Activated gamma-delta T cell treated with Interleukin-2 at 50 U/mL for 16 hours (primary cell): Measurements from ENCODE around the gene UBAC2.
"Not testable (repeated sequence)": the region's sequence is repeated elsewhere in the genome, so short reads cannot be mapped to it uniquely, and the experiment has no call there.

Experiments
- DNase-seq: peaks from one replicate; pipeline ENCODE4 v3.0.0-alpha.2; 2020

The UBAC2 gene

DNA sequence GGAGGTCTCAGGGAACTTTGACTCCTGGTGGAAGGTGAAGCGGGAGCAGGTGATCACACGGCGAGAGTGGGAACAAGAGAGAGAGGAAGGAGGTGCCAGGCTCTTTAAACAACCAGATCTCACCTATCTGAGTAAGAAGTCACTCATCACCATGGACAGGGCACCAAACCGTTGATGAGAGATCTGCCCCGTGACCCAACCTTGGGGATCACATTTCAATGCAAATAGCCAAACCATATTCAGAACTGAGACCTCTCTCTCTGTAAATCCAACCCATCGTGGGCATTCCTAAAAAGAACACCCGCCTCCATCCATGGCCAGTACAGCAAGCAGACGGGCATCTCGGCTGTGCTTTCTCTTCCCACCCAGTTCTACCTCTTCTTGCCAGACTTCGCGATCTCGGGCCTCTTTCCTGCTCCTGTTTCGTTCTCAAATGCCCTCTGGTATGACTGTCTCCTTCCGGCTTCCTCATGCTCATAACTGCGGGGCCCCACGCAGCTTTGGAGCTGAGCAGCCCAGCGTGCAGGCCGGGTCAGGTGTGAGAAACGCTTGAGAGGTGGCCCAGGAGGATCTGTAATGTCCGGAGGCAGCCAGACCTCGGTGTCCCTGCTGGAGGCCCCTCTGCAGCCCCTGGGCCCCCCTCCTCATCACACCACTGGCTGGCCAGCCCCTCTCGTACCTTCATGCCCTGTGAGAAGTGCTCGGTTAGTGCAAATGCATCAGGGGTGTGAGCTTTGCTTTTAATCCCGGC lies 203.5 kb downstream of the UBAC2 start:
- DNase-seq, result no peak

DNA sequence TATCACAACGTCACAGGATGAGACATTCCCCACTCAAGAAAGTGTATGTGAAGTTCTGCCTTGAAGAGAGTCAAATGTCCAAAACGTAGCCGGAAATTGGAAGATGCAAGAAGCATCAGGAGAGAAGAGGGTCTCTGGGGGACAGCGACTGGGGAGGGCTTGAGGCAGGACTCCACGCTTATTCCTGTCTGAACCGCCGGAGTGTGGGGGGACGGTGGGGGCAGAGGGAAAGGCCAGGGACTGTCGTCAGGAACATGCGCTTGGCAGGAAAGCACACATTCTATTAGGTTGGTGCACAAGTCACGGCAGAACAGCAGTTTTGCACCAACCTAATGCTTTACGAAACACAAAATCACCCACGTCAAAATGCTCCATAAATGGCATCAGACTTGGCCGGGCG lies 205.3 kb downstream of the UBAC2 start:
- no peak for DNase-seq

DNA sequence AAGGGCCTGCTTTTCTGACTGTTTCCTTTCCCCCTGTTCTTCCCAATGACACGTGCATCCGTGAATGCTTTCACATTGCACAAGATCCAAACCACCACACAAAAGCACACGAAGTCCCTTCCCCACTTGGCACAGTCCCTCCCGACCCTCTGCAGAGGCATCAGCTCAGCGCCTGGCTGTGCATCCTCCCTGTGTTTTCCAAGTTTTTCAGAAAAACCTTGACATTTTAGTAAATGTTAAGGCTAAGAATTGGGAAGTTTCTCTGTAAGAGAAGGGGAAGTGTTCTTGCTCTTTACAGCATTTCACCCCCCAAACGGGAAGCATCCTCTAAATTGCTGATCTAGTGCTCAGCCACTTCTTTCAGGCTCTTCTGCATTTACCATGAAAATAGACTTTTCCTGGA lies 206.1 kb downstream of the UBAC2 start:
- DNase-seq, result no peak

- no peak for DNase-seq
Observed at GRCh38 chr13:99407906-99408702, 207.4 kb downstream of the UBAC2 start.

DNA sequence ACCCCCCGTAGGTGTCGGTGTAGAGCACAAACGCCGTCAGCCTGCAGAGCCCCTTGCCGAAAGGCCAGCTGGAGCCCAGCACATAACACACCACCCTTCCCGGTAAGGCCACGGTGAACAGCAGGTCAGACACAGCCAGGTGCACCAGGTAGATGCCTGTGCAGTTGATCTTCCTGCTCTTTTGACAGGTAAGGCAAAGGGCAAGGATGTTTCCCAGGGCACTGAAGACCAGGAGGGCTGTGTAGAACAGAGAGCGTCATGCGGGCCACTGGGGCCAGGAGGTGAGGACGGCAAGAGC lies 208.0 kb downstream of the UBAC2 start:
- no peak for DNase-seq

DNA sequence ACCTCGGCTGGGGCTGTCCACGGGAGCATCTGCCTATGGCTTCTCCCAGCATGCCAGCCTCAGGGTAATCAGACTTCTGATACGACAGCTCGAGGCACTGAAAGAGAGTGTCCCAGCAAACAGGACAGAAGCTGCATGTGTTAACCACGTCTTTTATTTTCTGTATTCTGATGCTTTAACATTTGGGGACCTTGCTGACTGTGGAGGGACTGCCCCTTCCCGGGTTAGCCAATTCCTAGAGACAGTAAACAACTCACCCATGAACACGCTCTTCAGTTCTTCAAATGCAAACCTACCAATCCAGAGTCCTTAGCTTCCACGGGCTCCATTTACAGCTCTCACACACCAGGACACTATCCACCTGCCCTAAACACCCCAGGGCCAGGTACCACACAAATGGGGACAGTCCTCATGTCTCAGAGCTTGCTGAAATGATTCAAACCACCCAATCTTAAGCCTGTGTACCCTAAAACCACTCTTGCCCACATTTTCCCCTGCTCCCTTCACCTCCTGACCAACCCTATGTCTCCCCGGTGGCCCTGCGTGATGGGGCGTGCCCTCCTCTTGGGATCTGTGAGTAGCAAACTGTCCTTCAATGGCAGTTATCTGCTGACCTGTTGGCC lies 208.9 kb downstream of the UBAC2 start:
- not testable (repeated sequence) for DNase-seq

DNA sequence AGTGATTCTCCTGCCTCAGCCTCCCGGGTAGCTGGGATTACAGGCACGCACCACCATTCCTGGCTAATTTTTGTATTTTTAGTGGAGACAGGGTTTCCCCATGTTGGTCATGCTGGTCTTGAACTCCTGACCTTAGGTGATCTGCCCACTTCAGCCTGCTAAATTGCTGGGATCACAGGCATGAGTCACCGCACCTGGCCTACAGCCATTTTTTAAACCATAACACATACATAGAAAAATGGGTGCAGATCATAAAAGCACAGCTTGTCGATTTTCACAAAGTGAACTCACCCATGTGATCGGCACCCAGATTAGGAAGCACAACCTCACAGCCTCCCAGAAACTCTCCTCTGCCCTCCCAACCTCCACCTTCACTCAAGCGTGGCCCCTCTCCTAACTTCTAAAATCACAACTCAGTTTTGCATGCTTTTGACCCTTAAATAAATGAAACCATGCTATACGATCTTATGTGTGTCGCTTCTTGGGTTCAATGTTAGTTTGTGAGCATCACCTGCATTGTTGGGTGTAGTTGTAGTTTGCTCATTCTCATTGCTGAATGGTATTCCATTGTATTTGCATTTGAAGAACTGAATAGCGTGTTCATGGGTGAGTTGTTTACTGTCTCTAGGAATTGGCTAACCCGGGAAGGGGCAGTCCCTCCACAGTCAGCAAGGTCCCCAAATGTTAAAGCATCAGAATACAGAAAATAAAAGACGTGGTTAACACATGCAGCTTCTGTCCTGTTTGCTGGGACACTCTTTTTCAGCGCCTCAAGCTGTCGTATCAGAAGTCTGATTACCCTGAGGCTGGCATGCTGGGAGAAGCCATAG lies 210.2 kb downstream of the UBAC2 start:
- not testable (repeated sequence) for DNase-seq

DNA sequence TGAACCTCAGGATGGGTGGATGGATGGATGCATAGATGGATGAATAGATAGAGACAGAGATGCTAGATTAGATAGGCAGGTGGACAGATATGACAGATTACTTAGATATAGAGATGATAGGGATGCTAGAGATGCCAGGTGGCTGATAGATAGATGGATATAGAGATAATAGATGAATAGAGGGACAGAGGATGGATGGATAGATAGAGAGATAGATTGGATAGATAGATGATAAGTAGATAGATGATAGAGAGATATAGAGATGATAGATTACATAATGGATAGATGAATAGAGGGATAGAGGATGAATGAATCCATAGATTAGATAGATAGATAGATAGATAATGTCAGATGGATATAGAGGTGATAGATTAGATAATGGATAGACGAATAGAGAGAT lies 212.2 kb downstream of the UBAC2 start:
- DNase-seq, result no peak

DNA sequence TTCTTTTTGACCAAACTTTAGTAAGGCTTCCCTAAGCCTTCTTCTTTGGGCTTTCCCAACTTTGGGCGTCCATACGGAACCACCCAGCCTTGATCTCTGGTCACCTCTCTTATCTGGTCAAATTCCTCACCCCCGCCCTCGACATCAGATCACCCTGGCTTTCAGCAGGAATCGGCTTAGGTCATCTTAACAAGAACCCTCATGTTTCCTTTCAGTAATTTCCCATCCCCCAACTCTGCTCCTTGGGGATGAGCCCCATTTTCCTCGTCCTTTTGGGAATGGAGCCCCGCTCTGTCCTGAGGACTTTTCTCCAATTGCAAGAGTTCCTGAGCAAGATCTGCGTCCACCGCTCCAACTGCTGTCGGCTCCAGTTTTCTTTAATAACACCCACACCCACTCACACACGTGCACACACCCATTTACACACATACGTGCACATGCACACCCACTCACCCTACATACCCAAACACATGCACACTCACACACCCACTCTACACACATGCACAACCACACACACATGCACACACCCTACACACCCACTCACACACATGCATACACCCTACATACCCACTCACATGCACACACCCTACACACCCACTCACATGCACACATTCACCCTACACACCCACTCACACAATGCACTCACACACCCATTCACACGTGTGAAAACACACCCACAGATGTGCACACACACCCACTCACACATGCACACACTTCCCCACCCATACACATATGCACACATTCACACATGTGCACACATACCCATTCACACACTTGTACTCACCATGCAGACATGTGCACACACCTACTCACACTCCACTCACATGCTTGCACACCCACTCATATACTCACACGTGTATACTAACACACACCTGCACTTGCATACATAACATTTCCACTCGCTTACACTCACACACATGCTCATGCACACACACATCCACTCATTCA lies 213.7 kb downstream of the UBAC2 start:
- DNase-seq, result no peak

- DNase-seq, result no peak
Observed at GRCh38 chr13:99415014-99415650, 214.5 kb downstream of the UBAC2 start.

DNA sequence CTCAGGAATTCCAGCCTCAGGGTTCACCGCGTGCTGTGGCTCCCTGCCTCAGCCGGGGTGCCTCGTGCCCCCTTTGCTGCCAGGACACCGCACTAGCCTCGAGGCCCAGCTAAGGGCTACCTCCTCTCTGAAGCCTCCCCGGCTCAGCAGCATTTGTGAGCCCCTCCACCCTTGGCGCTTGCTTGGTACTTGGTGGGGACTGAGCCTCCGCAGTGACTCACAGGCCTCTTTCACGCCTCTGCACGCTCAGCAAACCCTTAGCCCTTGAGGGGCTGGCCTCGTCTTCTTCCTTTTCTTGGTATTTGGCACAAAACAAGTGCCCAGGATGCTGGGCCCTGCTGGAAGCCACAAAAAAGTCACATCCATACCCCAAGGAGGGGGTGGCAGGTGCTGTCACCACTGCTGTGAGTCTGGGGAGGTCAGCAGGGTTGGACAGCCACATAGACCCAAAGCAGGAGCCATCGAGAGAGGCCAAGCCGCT lies 215.2 kb downstream of the UBAC2 start:
- DNase-seq, result peak; percentile 46

DNA sequence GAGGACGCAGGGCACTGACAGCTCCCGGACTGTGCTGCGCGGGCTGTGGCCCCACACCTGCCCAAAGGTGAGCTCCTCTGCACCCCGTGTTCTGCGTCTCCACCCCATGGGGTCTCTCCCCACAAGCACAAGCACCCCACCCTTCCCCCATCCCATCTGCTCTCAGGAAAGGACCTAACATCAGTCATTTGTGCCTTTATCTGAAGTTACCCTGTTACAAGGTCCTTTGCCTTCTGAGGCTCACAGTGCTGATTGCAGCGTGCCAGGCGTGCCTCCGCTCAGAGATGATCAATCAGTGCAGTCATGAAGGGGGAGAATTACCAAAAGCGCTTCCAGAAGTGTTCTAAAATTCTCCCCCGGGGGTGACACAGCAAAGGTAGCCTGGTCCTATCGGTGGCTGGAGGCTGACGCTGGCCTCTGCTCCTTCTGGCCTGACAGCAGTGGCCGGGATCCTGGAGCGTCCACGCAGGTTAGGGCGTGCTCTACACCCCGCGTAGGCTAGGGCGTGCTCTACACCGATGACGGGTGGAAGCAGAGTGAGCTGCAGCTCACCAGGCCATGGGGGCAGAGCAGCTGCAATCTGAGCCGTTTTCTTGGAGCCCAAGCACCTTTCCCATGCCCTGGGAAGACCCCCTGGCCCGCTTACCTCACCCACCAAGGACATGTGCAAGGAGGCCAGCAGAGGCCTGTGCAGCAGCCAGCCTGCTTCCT lies 215.9 kb downstream of the UBAC2 start:
- DNase-seq, result no peak

DNA sequence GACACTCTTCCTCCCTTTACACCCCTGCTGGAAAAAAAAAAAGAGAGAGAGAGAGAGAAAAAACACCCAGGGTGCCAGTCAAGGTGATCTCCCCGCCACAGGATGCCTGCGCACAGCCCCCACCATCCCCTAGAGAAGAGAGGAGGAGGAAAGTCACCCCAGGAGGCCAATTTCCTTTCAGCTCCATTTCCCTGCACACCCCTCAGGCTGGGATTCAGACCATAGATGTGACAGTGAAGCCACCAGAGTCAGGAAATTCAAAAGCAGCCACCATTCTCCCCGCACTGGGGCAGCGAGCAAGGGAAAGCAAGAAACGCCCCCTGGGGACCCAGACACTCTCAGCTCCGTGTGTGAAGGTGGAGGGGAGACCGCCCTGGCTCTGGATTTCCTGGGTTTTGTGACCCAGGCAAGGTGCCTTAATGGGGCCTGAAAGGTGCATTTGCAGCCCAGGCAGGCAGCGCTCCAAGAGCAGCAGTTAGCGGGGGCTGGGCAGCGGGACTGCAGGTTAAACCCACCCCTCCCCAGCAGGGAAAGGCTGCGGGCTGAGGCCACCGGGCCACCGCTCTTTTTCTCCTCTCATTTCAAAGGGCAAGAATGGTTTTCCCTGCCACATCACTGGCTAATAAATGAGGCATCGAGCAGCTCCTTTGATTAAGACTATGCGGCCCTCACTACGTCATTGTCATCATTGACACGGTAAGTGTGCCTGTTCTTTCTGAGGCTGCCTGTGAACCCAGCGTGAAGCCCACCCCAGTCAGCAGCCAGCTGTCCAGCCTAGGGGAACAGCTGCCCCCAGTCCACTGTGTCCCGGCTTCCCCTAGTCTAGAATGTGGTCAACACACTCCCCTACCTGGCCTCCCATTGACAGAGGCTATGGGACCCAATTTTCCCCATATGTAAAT lies 216.8 kb downstream of the UBAC2 start:
- DNase-seq, result no peak

GRCh38 chr13:99418103-99418842 lies 217.6 kb downstream of the UBAC2 start:
- DNase-seq, result no peak

DNA sequence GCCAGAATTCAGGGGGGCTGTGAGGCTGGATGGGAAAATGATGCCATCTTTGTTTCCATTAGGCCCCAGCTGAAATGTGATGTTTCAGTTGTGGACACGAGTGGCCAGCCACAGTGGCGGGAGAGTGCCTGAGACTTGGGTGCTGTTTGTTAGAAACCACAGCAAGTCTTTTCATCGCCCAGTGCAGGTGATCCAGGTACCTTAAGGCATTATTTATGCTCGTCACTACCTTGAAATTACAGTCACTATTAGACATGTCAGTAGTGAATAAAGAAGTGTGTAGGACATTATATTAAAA lies 218.1 kb downstream of the UBAC2 start:
- no peak for DNase-seq

- no peak for DNase-seq
Observed at GRCh38 chr13:99419591-99420243, 219.1 kb downstream of the UBAC2 start.

DNA sequence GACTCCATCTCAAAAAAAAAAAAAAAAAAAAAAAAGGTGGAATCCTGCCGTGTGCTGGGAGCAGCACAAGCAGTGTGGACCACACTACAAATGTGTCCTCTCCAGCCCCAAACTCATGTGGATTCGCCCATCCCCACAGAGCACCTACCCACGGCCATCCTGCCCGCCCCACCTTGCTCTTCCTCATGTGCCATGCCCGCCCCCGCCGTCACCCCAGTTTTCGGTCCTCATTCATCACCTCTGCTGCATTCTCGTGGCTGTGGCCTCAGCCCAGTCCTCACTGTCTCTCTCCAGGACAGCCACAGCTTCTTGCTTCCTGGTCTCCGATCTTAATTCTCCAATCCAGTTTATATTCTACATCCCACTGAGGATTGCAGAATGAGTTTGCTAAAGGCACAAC lies 220.6 kb downstream of the UBAC2 start:
- no peak for DNase-seq

- no peak for DNase-seq
Observed at GRCh38 chr13:99421758-99422585, 221.3 kb downstream of the UBAC2 start.
